GM12801 (cell line): ENCODE measurements around the gene NENF.

Experiments
- CTCF ChIP-seq: IDR thresholded peaks from one replicate; pipeline ENCODE4 v1.5.1; 2011; ENCODE audit warnings: control low read depth; ENCODE audit not compliant: insufficient read length; ENCODE audit errors: extremely low read depth

Gene NENF

GRCh38 chr1:212482006-212482636, 49.4 kb downstream of the NENF start:
- no peak for TF ChIP-seq CTCF

- no peak for TF ChIP-seq CTCF
Observed at GRCh38 chr1:212482637-212483441, 50.1 kb downstream of the NENF start.

- no peak for TF ChIP-seq CTCF
Observed at GRCh38 chr1:212484701-212485570, 52.2 kb downstream of the NENF start.

- no peak for TF ChIP-seq CTCF
Observed at GRCh38 chr1:212485571-212485912, 52.8 kb downstream of the NENF start.

GRCh38 chr1:212485913-212486618, 53.3 kb downstream of the NENF start:
- no peak for TF ChIP-seq CTCF

- no peak for TF ChIP-seq CTCF
Observed at GRCh38 chr1:212486619-212486975, 53.9 kb downstream of the NENF start.

GRCh38 chr1:212487286-212487685, 54.6 kb downstream of the NENF start:
- TF ChIP-seq CTCF = no peak
